GM18951 (cell line): ENCODE data around the gene SLC44A1.
"Not testable (repeated sequence)": the region's sequence is repeated elsewhere in the genome, so short reads cannot be mapped to it uniquely, and the experiment has no call there.

ENCODE experiments used
- POLR2A ChIP-seq: IDR thresholded peaks from 4 replicates; pipeline ENCODE4 v1.6.1; 2011; ENCODE audit warnings: mild to moderate bottlenecking; ENCODE audit not compliant: insufficient read length, insufficient read depth; ENCODE audit errors: extremely low read depth
- in situ Hi-C: fragments of 300-500 bp; cut with MboI; formaldehyde crosslinking; loops from one replicate; pipeline ENCODE4 v1.12.0; 2022; ENCODE audit warnings: low sequenced_read_pairs, mixed read lengths, inconsistent platforms; ENCODE audit not compliant: unreplicated experiment

SLC44A1 gene

GRCh38 chr9:105245891-105246161, 1.4 kb downstream of the SLC44A1 start:
- in situ Hi-C loops = no loop called here
- TF ChIP-seq POLR2A = no peak

GRCh38 chr9:105246656-105247173, 2.3 kb downstream of the SLC44A1 start:
- TF ChIP-seq POLR2A = no peak
- in situ Hi-C loops = no loop called here

- TF ChIP-seq POLR2A = no peak
- in situ Hi-C loops = no loop called here
These were observed 4.2 kb downstream of the SLC44A1 start for GRCh38 chr9:105248691-105249090.

- TF ChIP-seq POLR2A = no peak
- in situ Hi-C loops = no loop called here
These were observed 6.7 kb downstream of the SLC44A1 start for GRCh38 chr9:105251133-105251532.

- in situ Hi-C loops = no loop called here
- TF ChIP-seq POLR2A = no peak
These were observed 7.4 kb downstream of the SLC44A1 start for GRCh38 chr9:105251733-105252404.

GRCh38 chr9:105252405-105252756, 7.9 kb downstream of the SLC44A1 start:
- no peak for TF ChIP-seq POLR2A
- in situ Hi-C loops = no loop called here

GRCh38 chr9:105254226-105254625, 9.8 kb downstream of the SLC44A1 start:
- TF ChIP-seq POLR2A = no peak
- in situ Hi-C loops = no loop called here

- in situ Hi-C loops = no loop called here
- no peak for TF ChIP-seq POLR2A
These were observed 11.0 kb downstream of the SLC44A1 start for GRCh38 chr9:105255421-105255820.

GRCh38 chr9:105256569-105256968, 12.1 kb downstream of the SLC44A1 start:
- in situ Hi-C loops = not testable (repeated sequence)

GRCh38 chr9:105257809-105258208, 13.4 kb downstream of the SLC44A1 start:
- in situ Hi-C loops = no loop called here

GRCh38 chr9:105258225-105258737, 13.8 kb downstream of the SLC44A1 start:
- no peak for TF ChIP-seq POLR2A
- in situ Hi-C loops = no loop called here

More at GRCh38 chr9:105257809-105258208, 13.4 kb downstream of the SLC44A1 start:
- no peak for TF ChIP-seq POLR2A

GRCh38 chr9:105259274-105259673, 14.8 kb downstream of the SLC44A1 start:
- no peak for TF ChIP-seq POLR2A
- in situ Hi-C loops = no loop called here

- in situ Hi-C loops = no loop called here
- TF ChIP-seq POLR2A = no peak
These were observed 15.5 kb downstream of the SLC44A1 start for GRCh38 chr9:105259731-105260612.

- in situ Hi-C loops = no loop called here
- TF ChIP-seq POLR2A = no peak
These were observed 18.0 kb downstream of the SLC44A1 start for GRCh38 chr9:105262497-105262896.
